Measurements from ENCODE around the gene BMP7.

DNA sequence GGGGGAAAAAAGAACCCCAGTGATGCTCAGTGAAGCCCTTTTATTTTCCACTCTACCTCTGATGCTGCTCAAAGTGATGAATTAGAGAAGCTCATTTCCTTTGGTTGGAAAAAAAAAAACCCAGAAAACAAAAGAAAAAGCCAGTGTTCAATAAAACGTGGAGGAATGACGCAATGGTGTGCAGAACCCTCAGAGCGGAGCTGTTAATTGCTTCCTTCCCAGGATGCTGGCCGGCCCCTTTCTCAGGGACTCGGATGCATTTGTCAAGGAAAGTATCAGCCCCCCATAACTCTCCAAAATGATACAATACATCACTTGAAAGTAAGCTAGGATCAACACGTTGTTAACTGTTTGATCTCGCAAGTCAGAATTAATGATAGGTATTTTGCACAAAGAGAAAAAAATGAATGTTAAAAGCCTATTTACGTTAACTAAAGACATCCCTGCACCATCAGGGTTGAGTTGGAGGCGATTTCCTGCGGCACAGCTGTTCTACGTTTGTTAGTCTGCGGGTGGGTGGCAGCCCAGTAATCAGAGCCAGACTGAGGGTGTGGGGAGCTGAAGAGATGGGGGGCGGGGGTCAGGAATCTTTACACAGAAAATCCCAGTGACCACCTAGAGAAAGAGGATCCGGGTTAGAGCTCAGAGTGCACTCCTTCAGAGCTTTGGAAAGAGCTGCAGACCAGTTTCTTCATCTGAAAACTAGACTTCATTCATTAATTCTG, 132.4 kb downstream of the BMP7 start:
- TF ChIP-seq CTCF (conservative IDR thresholded peaks at IDR 0.05; ENCODE audit: low read depth in 2 of 2) = no peak
- no peak for TF ChIP-seq EZH2 (IDR thresholded peaks at IDR 0.05; ENCODE audit: low read depth, unreplicated experiment)
- no peak for TF ChIP-seq POLR2AphosphoS5 (IDR thresholded peaks at IDR 0.05; ENCODE audit: low read depth)
- TF ChIP-seq EZH2phosphoT487 (IDR thresholded peaks at IDR 0.05; ENCODE audit: unreplicated experiment) = no peak
- no peak for TF ChIP-seq CREB1 (CRISPR knock-in tag; IDR thresholded peaks at IDR 0.05; ENCODE audit: low read depth)
- no peak for TF ChIP-seq ZNF331 (CRISPR knock-in tag; IDR thresholded peaks at IDR 0.05; ENCODE audit: low read depth)
- TF ChIP-seq ZNF114 (CRISPR knock-in tag; IDR thresholded peaks at IDR 0.05) = no peak
- TF ChIP-seq NANOG (IDR thresholded peaks at IDR 0.05; ENCODE audit: borderline replicate concordance) = no peak
- TF ChIP-seq ETS1 (IDR thresholded peaks at IDR 0.05) = no peak
- no peak for TF ChIP-seq JUNB (IDR thresholded peaks at IDR 0.05; ENCODE audit: unreplicated experiment)
- TF ChIP-seq, protein P1, sequence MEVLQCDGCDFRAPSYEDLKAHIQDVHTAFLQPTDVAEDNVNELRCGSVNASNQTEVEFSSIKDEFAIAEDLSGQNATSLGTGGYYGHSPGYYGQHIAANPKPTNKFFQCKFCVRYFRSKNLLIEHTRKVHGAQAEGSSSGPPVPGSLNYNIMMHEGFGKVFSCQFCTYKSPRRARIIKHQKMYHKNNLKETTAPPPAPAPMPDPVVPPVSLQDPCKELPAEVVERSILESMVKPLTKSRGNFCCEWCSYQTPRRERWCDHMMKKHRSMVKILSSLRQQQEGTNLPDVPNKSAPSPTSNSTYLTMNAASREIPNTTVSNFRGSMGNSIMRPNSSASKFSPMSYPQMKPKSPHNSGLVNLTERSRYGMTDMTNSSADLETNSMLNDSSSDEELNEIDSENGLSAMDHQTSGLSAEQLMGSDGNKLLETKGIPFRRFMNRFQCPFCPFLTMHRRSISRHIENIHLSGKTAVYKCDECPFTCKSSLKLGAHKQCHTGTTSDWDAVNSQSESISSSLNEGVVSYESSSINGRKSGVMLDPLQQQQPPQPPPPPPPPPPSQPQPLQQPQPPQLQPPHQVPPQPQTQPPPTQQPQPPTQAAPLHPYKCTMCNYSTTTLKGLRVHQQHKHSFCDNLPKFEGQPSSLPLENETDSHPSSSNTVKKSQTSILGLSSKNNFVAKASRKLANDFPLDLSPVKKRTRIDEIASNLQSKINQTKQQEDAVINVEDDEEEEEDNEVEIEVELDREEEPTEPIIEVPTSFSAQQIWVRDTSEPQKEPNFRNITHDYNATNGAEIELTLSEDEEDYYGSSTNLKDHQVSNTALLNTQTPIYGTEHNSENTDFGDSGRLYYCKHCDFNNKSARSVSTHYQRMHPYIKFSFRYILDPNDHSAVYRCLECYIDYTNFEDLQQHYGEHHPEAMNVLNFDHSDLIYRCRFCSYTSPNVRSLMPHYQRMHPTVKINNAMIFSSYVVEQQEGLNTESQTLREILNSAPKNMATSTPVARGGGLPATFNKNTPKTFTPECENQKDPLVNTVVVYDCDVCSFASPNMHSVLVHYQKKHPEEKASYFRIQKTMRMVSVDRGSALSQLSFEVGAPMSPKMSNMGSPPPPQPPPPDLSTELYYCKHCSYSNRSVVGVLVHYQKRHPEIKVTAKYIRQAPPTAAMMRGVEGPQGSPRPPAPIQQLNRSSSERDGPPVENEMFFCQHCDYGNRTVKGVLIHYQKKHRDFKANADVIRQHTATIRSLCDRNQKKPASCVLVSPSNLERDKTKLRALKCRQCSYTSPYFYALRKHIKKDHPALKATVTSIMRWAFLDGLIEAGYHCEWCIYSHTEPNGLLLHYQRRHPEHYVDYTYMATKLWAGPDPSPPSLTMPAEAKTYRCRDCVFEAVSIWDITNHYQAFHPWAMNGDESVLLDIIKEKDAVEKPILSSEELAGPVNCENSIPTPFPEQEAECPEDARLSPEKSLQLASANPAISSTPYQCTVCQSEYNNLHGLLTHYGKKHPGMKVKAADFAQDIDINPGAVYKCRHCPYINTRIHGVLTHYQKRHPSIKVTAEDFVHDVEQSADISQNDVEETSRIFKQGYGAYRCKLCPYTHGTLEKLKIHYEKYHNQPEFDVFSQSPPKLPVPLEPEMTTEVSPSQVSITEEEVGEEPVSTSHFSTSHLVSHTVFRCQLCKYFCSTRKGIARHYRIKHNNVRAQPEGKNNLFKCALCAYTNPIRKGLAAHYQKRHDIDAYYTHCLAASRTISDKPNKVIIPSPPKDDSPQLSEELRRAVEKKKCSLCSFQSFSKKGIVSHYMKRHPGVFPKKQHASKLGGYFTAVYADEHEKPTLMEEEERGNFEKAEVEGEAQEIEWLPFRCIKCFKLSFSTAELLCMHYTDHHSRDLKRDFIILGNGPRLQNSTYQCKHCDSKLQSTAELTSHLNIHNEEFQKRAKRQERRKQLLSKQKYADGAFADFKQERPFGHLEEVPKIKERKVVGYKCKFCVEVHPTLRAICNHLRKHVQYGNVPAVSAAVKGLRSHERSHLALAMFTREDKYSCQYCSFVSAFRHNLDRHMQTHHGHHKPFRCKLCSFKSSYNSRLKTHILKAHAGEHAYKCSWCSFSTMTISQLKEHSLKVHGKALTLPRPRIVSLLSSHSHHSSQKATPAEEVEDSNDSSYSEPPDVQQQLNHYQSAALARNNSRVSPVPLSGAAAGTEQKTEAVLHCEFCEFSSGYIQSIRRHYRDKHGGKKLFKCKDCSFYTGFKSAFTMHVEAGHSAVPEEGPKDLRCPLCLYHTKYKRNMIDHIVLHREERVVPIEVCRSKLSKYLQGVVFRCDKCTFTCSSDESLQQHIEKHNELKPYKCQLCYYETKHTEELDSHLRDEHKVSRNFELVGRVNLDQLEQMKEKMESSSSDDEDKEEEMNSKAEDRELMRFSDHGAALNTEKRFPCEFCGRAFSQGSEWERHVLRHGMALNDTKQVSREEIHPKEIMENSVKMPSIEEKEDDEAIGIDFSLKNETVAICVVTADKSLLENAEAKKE (CRISPR knock-in tag; IDR thresholded peaks at IDR 0.05) = no peak
- TF ChIP-seq REST (IDR thresholded peaks at IDR 0.05; ENCODE audit: unreplicated experiment) = no peak
- no peak for TF ChIP-seq STAT1 (IDR thresholded peaks at IDR 0.05; ENCODE audit: unreplicated experiment)

Measured in GM23338 (cell line).